Natural killer cell treated with Interleukin-12 subunit alpha and Interleukin-12 subunit beta and Interleukin-15 and Interleukin-18, amount 100 ng/mL, for 72 hours (primary cell): Measurements from ENCODE around the gene NRXN3. TPM values are rescaled to one million over a fixed set of nuclear protein-coding genes. Genes with fewer than 3 reads are reported as not detected.

Experiments used
- ATAC-seq, 2 donors: fragments of 150-1000 bp; cut with Tn5 transposase in 1 of 2; sonication (Bioruptor Pico), chemical (Tn5 transposase) in 1 of 2; 2 replicates each; pipeline ENCODE4 v1.10.0; 2021
- DNase-seq: peaks from one replicate; pipeline ENCODE4 v3.0.0; 2022; ENCODE audit warnings: low spot score
- H3K27ac Mint-ChIP-seq, 2 donors: 1 replicate in 1 of 2; 2 replicates in 1 of 2; pipeline ENCODE4 v1.8.0; 2022; ENCODE audit warnings: mixed read lengths in 2 of 2, mild to moderate bottlenecking in 1 of 2, moderate library complexity in 1 of 2
- H3K27me3 Mint-ChIP-seq, 2 donors: 1 replicate in 1 of 2; 2 replicates in 1 of 2; pipeline ENCODE4 v1.8.0; 2022; ENCODE audit warnings: mixed read lengths in 2 of 2
- H3K36me3 Mint-ChIP-seq: one replicate; pipeline ENCODE4 v1.8.0; 2022; ENCODE audit warnings: mixed read lengths
- H3K4me1 Mint-ChIP-seq, 2 donors: 1 replicate in 1 of 2; 2 replicates in 1 of 2; pipeline ENCODE4 v1.8.0; 2022; ENCODE audit warnings: low read depth in 2 of 2, mixed read lengths in 2 of 2, mild to moderate bottlenecking in 1 of 2
- H3K4me3 Mint-ChIP-seq: one replicate; pipeline ENCODE4 v1.8.0; 2022; ENCODE audit warnings: mixed read lengths
- H3K9me3 Mint-ChIP-seq: 2 replicates; pipeline ENCODE4 v1.8.0; 2022; ENCODE audit warnings: mixed read lengths
- total RNA-seq, 2 donors: library from RNA; stranded (reverse); gene quantifications; one replicate each; pipeline ENCODE4 v1.2.3, GENCODE V29; 2022

The NRXN3 gene
- total RNA-seq, 2 donors from 2014 or later = not detected

- ATAC-seq = no peak
Observed at GRCh38 chr14:79562185-79562584, 1392.0 kb downstream of the NRXN3 start.

DNA sequence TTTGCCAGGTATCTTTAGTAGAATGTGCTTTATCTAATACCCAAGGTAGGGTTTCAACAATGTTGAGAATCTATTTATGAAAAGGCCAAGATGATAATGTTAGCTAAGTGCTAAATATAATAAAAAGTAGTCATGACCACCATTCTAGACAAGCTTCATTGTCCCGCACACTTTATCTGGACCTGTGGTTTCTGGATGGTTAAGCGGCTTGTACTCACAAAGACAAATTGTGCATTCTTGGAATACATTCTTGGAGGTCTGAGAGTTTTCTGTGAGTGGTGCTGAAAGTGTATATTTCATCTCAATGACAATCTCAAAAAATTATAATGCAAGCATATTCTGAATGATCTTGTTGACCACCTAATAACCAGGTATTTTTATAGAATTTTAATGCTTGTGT, 1394.2 kb downstream of the NRXN3 start:
- H3K36me3 Mint-ChIP-seq = no peaks in the 10 kb centered on the region
- no peak overlapping the region for H3K4me3 Mint-ChIP-seq
- H3K27ac Mint-ChIP-seq = no peak overlapping the region
- no peaks in the 10 kb centered on the region for H3K4me1 Mint-ChIP-seq
- no peak for DNase-seq
- ATAC-seq = no peak
- no peaks in the 10 kb centered on the region for H3K27me3 Mint-ChIP-seq
- peaks cover 12% of the 10 kb centered on the region for H3K9me3 Mint-ChIP-seq

More at GRCh38 chr14:79562185-79562584, 1392.0 kb downstream of the NRXN3 start:
- no peak overlapping the region for H3K27ac Mint-ChIP-seq
- no peaks in the 10 kb centered on the region for H3K36me3 Mint-ChIP-seq
- H3K27me3 Mint-ChIP-seq = no peaks in the 10 kb centered on the region
- peaks cover 17% of the 10 kb centered on the region for H3K9me3 Mint-ChIP-seq
- DNase-seq = no peak
- no peaks in the 10 kb centered on the region for H3K4me1 Mint-ChIP-seq
- H3K4me3 Mint-ChIP-seq = no peak overlapping the region

DNA sequence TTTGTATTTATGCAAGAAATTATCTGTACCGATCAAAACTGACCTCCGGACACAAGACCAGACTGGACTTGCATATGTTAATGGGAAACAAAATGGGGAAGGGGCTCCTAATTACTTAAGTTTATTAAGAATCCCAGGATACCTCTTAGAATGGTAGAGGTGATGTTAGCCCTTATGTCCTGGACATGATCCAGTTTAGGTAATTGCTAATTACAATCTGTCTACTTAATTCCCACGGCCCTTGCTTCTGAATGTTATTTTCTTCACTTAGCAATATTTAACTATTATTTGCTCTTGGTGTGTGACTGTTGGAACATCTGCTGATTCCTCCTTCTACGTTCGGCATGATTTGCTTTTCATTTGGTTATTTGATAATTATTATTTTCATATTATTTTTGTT, 1397.1 kb downstream of the NRXN3 start:
- Mint-ChIP-seq H3K4me1 (no peaks in the 10 kb centered on the region), H3K4me3 (no peak overlapping the region), H3K27me3 (no peaks in the 10 kb centered on the region), H3K36me3 (no peaks in the 10 kb centered on the region), H3K9me3 (peaks cover 14% of the 10 kb centered on the region), H3K27ac (no peak overlapping the region)
- no peak for ATAC-seq
- no peak for DNase-seq

DNA sequence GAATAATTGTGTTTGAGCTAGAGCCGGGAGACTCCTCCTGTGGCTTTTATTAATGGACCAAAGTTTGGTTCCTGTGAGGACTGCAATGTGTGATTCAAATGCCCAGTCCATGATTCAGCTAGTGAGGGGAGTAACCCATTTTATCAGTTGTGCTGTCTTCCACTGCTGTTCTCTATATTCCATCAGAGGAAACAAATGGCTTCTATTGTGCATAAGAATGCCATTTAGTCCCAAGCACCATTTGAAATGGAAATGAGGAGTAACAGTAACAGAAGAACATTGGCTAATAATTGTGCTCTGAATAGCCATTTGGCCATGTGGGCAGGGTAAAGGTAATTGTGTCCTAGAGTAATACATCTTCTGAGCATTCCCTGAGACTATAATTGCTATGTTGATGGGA, 1398.4 kb downstream of the NRXN3 start:
- H3K27me3 Mint-ChIP-seq = no peaks in the 10 kb centered on the region
- ATAC-seq (no peak), DNase-seq (no peak)
- H3K4me1 Mint-ChIP-seq = no peaks in the 10 kb centered on the region
- H3K36me3 Mint-ChIP-seq = no peaks in the 10 kb centered on the region
- peaks cover 14% of the 10 kb centered on the region for H3K9me3 Mint-ChIP-seq
- no peak overlapping the region for H3K27ac Mint-ChIP-seq
- H3K4me3 Mint-ChIP-seq = no peak overlapping the region

DNA sequence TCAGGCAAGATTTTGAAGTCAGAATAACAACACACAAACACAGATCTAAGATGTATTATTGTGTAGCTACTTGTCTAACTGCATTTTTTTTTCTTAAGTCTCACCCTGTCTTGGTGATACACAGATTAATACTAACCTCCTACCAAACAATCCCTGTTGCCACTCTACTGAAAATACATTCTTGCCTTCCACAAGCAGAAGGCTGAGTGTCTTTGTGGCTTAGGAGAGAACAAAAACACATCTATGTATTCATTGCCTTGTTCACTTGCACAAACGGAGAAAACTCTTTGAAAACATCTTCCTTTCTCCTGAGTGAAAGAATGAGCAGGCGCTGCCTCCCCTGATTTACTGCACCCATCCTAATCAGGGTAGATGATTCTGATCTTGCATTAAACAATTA, 1398.9 kb downstream of the NRXN3 start:
- no peaks in the 10 kb centered on the region for H3K4me1 Mint-ChIP-seq
- no peak for ATAC-seq
- H3K27me3 Mint-ChIP-seq = no peaks in the 10 kb centered on the region
- H3K36me3 Mint-ChIP-seq = no peaks in the 10 kb centered on the region
- no peak overlapping the region for H3K27ac Mint-ChIP-seq
- DNase-seq = no peak
- no peak overlapping the region for H3K4me3 Mint-ChIP-seq
- H3K9me3 Mint-ChIP-seq = peaks cover 10% of the 10 kb centered on the region

- H3K9me3 Mint-ChIP-seq = peaks cover 9% of the 10 kb centered on the region
- no peak overlapping the region for H3K27ac Mint-ChIP-seq
- H3K4me1 Mint-ChIP-seq = no peaks in the 10 kb centered on the region
- H3K27me3 Mint-ChIP-seq = no peaks in the 10 kb centered on the region
- DNase-seq (no peak), ATAC-seq (no peak)
- no peaks in the 10 kb centered on the region for H3K36me3 Mint-ChIP-seq
- H3K4me3 Mint-ChIP-seq = no peak overlapping the region
Observed at GRCh38 chr14:79570648-79571047, 1400.5 kb downstream of the NRXN3 start.

DNA sequence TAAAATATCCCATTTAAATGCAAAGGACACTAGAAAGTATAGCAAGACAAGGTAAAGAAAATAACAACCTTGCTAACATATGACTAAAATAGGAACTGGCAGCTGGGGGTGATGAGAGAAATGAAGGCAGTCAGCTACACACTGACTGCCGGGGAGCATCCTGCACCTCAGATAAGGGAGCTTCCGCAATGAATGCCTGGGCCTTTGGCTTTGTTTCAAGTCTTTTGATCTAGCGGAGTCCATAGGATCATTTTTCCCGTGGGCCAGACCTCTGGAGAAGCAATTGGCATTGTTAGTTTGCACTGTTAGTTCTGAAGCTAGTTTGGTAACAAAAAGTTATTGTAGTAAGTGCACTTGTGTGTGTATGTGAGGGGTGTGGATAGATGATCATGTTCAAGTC, 1401.2 kb downstream of the NRXN3 start:
- Mint-ChIP-seq H3K4me3 (no peak overlapping the region), H3K36me3 (no peaks in the 10 kb centered on the region), H3K4me1 (no peaks in the 10 kb centered on the region), H3K27ac (no peak overlapping the region), H3K9me3 (peaks cover 13% of the 10 kb centered on the region), H3K27me3 (no peaks in the 10 kb centered on the region)
- ATAC-seq (no peak), DNase-seq (no peak)

- Mint-ChIP-seq H3K9me3 (peaks cover 16% of the 10 kb centered on the region), H3K4me1 (no peaks in the 10 kb centered on the region), H3K4me3 (no peak overlapping the region), H3K36me3 (no peaks in the 10 kb centered on the region), H3K27me3 (no peaks in the 10 kb centered on the region), H3K27ac (no peak overlapping the region)
- ATAC-seq (no peak), DNase-seq (no peak)
Observed at GRCh38 chr14:79573486-79573885, 1403.3 kb downstream of the NRXN3 start.

DNA sequence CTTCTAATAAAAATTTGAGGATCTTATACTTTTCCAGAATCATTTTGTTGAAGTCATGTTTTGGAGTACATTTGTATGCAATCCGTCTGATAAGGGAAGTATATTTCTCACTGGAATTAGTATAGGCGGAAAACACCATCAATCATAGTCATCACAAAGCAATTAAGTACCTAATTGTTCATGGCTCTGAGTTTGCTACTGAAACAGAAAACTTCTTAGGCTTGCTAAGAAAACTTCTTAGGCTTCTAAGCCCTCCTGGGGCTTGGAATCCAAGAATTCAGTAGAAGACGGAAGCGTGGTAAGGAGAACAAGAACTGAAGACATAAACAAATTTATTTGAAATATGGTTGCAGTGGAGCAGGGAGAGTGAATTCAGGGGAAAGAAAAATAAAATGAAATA, 1404.9 kb downstream of the NRXN3 start:
- Mint-ChIP-seq H3K27ac (no peak overlapping the region), H3K4me1 (no peaks in the 10 kb centered on the region), H3K27me3 (no peaks in the 10 kb centered on the region), H3K4me3 (no peak overlapping the region), H3K9me3 (peaks cover 15% of the 10 kb centered on the region), H3K36me3 (no peaks in the 10 kb centered on the region)
- DNase-seq = no peak
- ATAC-seq = no peak

DNA sequence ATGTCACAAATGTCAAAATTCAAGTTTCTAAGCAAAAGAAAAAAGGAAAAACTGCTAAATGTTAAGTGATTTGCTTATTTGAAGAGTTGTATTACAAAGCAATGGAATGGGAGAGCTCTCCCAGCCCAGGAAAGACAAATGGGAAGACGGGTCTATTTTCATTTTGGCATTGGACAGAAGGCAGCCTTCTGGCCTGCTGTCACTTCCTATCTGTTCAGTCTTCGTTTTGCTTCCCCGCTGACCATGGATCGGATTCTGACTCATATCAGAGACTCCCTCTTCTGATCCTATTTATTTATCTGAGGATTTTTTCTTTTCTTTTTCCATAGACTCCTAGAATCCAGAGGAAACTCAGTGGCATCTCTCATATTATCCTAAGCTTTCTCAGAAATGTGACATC, 1406.3 kb downstream of the NRXN3 start:
- DNase-seq = no peak
- Mint-ChIP-seq H3K27ac (no peak overlapping the region), H3K4me3 (no peak overlapping the region), H3K27me3 (no peaks in the 10 kb centered on the region), H3K9me3 (peaks cover 17% of the 10 kb centered on the region), H3K4me1 (no peaks in the 10 kb centered on the region), H3K36me3 (no peaks in the 10 kb centered on the region)
- ATAC-seq = no peak

DNA sequence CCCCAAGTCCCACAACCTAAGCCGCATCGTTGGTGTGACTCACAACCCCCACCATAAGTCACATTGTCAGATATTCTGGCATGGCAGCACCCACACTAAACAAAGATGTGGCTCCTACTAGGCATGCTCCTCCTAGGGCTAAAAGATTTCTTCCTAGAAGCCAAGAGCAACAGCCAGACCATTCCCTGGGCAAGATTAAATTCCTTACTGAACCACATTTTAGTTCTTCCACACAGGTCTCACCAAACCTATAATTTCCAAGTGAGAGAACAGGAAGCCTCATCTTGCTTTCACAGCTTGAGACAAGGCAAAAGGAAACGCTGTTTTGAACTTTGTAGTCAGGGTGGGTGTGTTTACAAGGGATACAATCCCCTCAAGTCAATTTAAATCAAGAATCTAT, 1408.3 kb downstream of the NRXN3 start:
- Mint-ChIP-seq H3K36me3 (no peaks in the 10 kb centered on the region), H3K27ac (no peak overlapping the region), H3K9me3 (peaks cover 17% of the 10 kb centered on the region), H3K4me3 (no peak overlapping the region), H3K4me1 (no peaks in the 10 kb centered on the region), H3K27me3 (no peaks in the 10 kb centered on the region)
- no peak for ATAC-seq
- no peak for DNase-seq

DNA sequence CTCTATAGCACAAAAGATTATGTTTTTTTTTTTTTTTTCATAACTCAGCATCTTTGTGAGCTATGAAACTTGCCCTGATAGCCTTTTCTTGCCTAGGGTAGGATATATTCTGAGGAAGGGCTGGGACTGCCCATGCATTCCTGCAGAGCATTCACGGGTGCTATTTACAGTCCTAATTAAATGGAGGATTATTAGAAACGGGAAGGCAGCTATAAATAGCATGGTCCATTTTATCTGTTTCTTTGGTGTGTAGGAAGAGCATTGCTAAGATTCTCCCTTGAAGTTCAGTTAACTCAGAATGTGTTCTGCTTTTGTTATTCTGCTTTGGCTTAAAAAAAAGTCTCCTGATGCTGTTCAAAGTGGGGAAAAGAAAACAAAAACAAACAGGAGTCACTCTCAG, 1410.2 kb downstream of the NRXN3 start:
- no peak for DNase-seq
- Mint-ChIP-seq H3K4me3 (no peak overlapping the region), H3K9me3 (peaks cover 17% of the 10 kb centered on the region), H3K27me3 (no peaks in the 10 kb centered on the region), H3K27ac (no peak overlapping the region), H3K36me3 (no peaks in the 10 kb centered on the region), H3K4me1 (no peaks in the 10 kb centered on the region)
- ATAC-seq = no peak

GRCh38 chr14:79580906-79581305, 1410.7 kb downstream of the NRXN3 start:
- H3K9me3 Mint-ChIP-seq = peaks cover 16% of the 10 kb centered on the region
- no peak overlapping the region for H3K27ac Mint-ChIP-seq
- no peak for DNase-seq
- H3K4me1 Mint-ChIP-seq = no peaks in the 10 kb centered on the region
- H3K36me3 Mint-ChIP-seq = no peaks in the 10 kb centered on the region
- no peaks in the 10 kb centered on the region for H3K27me3 Mint-ChIP-seq
- H3K4me3 Mint-ChIP-seq = no peak overlapping the region
- no peak for ATAC-seq

DNA sequence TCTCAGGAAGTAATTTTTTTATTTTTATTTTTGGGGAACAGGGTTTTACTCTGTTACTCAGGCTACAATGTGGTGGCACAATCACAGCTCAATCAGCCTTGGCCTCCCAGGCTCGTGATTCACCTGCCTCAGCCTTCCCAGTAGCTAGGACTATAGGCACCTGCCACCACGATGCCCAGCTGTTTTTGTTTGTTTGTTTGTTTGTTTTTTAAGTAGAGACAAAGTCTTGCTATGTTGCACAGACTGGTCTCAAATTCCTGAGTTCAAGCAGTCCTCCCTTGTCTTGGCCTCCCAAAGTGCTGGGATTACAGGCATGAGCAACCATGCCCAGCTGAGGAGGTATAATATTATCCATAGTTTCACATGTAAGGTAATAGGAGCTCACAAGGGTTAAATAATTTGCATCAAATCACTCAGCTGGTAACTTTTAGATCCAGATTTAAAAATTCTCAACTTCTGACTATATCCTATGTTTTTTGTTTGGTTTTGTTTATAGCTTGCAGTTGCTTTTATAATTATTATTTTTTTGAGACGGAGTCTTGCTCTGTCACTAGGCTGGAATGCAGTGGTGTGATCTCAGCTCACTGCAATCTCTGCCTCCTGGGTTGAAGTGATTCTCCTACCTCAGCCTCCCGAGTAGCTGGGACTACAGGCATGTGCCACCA, 1411.9 kb downstream of the NRXN3 start:
- peaks cover 11% of the 10 kb centered on the region for H3K9me3 Mint-ChIP-seq
- H3K27me3 Mint-ChIP-seq = no peaks in the 10 kb centered on the region
- DNase-seq (no peak), ATAC-seq (no peak)
- H3K27ac Mint-ChIP-seq = no peak overlapping the region
- no peaks in the 10 kb centered on the region for H3K4me1 Mint-ChIP-seq
- H3K4me3 Mint-ChIP-seq = no peak overlapping the region
- H3K36me3 Mint-ChIP-seq = no peaks in the 10 kb centered on the region

DNA sequence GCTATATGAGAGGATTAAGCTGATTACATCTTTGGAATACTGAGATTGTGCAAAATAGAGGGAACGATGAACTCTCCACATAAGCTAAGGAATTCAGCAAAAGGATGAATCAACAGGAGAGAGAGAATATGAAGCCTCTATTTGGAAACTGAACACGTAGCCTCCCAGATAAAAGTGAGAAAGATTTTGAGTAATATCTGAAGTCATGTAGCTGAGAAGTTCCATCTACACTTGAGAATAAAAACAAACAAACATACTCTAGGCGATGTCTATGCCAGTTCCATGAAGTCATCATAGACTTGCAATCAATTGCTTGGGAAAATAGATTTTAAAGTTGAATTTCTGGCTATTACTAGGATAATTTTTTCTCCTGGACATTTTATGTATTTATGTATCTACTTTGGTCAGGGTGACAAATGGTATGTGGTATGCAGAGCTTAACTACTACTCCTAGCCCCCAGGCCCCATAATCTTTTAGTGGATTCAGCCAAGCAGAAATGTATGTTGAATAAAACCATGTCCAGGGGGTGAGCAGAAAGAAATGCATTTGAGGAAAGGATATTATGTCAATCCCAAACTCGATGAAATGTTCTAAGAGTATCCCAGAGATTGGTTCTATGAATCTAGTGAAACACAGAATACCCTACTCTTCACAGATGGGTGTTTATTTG, 1413.7 kb downstream of the NRXN3 start:
- H3K27me3 Mint-ChIP-seq = no peaks in the 10 kb centered on the region
- peaks cover 10% of the 10 kb centered on the region for H3K9me3 Mint-ChIP-seq
- ATAC-seq (no peak), DNase-seq (no peak)
- H3K4me1 Mint-ChIP-seq = no peaks in the 10 kb centered on the region
- H3K27ac Mint-ChIP-seq = no peak overlapping the region
- no peaks in the 10 kb centered on the region for H3K36me3 Mint-ChIP-seq
- H3K4me3 Mint-ChIP-seq = no peak overlapping the region
